Adrenal gland (tissue), 12 donors: ENCODE measurements around the gene GPR62. TPM values are rescaled to one million over a fixed set of nuclear protein-coding genes. Genes with fewer than 3 reads are reported as not detected.

Source experiments
- DNase-seq, 7 donors: peaks; one replicate each; pipeline ENCODE4 v3.0.0-alpha.2; 2019 to 2020
- H3K27ac ChIP-seq, 5 donors: fragments of 200-600 bp; sonication (generic) in 4 of 5; 1 replicate in 3 of 5; 2 replicates in 2 of 5; pipeline versions ENCODE4 v1.5.1 to v1.8.0; 2016 to 2020; ENCODE audit warnings: mild to moderate bottlenecking in 1 of 5
- H3K27me3 ChIP-seq: fragments of 200-600 bp; 2 replicates; pipeline ENCODE4 v1.8.0; 2021
- H3K36me3 ChIP-seq, 2 donors: fragments of 200-600 bp; replicated peaks in 1 of 2; 1 replicate in 1 of 2; 2 replicates in 1 of 2; pipeline versions ENCODE4 v1.5.1 to v1.8.0; 2018 to 2022
- H3K4me1 ChIP-seq, 2 donors: fragments of 200-600 bp; replicated peaks in 1 of 2; 1 replicate in 1 of 2; 2 replicates in 1 of 2; pipeline versions ENCODE4 v1.5.1 to v1.8.0; 2018 to 2021
- H3K4me3 ChIP-seq, 4 donors: fragments of 200-600 bp; sonication (generic) in 3 of 4; one replicate each; pipeline ENCODE4 v1.5.1; 2016 to 2018
- H3K9me3 ChIP-seq, 3 donors: fragments of 200-600 bp; sonication (generic) in 1 of 3; replicated peaks in 1 of 3; 1 replicate in 2 of 3; 2 replicates in 1 of 3; pipeline versions ENCODE4 v1.5.1 to v1.8.0; 2016 to 2021
- POLR2A ChIP-seq, 2 donors: fragments of 450-650 bp; IDR thresholded peaks; one replicate each; pipeline ENCODE4 v1.6.1; 2017; ENCODE audit warnings: antibody characterized with exemption in 2 of 2, mild to moderate bottlenecking in 2 of 2, moderate library complexity in 1 of 2
- WGBS, 4 donors: extraction: QIAGEN DNeasy Blood & Tissue Kit in 2 of 4; methylation state at CpG; one replicate each; pipeline versions ENCODE4 v1.1.5 to v1.1.7; 2013 to 2017; 5-methylcytosine and 5-hydroxymethylcytosine counted together
- intact Hi-C, 2 donors: fragments of 100-400 bp; cut with DNase I; formaldehyde crosslinking; loops; one replicate each; pipeline versions ENCODE4 v1.14.1 to v1.15.0; 2022 to 2023
- polyA plus RNA-seq, 3 donors: library from polyadenylated mRNA; stranded (reverse); fragments of 200-250 nt in 2 of 3; fragments of 350-450 nt in 1 of 3; fragmentation: Illumina TruSeq in 1 of 3; extraction: RNeasy Lipid Tissue Mini Kit (QIAGEN cat#74804) in 1 of 3; gene quantifications; one replicate each; pipeline ENCODE4 v1.2.3, GENCODE V29; 2013 to 2014
- total RNA-seq, 9 donors: library from RNA; depleted of rRNA in 4 of 9; stranded (reverse); fragments of >200 nt in 4 of 9; fragments of 120-200 nt in 1 of 9; fragmentation: NEBNext Ultra II Directional in 1 of 9; extraction: Animal tissue kit (Norgen Biotek cat#: 25700) in 1 of 9; gene quantifications; one replicate each; pipeline versions ENCODE4 v1.1.0 to v1.2.4, GENCODE V29; 2013 to 2023
- TF ChIP-seq, protein P1 (sequence below), 6 experiments: fragments of 450-650 bp in 4 of 6; fragments of 200-600 bp in 2 of 6; sonication (generic) in 1 of 6; IDR thresholded peaks; 1 replicate in 5 of 6; 2 replicates in 1 of 6; pipeline versions ENCODE4 v1.5.1 to v1.8.0; 2016 to 2021; ENCODE audit warnings: antibody characterized with exemption in 6 of 6, mild to moderate bottlenecking in 2 of 6, moderate library complexity in 1 of 6
- donor health status: healthy with polysubstance abuse.
- donor health status: Bipolar disorder and iron deficiency.
- donor health status: DM: yes; HTN: yes; CAD: no.
- donor health status: DM: no; HTN: no; CAD: no.
- donor health status: DM: no; HTN: no; CAD: no.
- donor health status: DM: yes; HTN: yes; CAD: no.

The GPR62 gene
- total and polyA plus RNA-seq, 12 donors = 0.13 to 0.83 (median 0.35) TPM; not detected in 2

DNA sequence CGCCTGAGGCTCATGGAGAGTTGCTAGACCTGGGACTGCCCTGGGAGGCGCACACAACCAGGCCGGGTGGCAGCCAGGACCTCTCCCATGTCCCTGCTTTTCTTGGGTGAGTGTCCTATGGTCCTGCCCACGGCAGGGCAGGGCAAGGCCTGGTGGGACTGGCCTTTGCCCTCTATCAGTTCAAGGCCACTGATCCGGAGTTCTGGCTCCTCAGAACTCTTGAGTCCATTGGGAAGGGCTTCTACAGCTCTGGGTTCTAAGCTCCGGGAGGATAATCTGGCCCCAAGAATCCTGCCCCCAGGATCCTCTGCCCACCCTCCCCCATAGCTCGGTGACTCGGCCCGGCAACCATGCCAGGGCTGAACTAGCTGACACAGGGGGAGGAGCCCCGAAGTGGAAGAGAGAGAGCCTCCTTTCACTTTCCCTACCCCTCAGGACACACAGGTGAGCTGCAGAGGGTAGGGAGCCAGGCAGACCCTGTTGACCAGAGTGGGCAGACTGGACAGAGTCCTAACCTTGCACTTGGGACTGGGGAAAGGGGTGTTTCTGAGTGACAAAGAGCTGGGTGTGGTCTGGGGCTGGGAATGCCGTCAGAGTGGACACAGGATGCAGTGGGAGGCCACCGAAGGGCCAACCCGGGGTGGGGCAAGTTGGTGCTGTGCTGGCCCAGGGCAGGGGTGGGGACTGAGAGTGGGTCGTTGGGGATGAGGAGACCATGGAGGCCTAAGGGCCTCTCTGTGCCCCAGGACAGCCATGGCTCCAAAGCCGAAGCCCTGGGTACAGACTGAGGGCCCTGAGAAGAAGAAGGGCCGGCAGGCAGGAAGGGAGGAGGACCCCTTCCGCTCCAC, 12.4 kb upstream of the GPR62 start:
- H3K36me3 ChIP-seq = peaks cover 0 to 19% of the 10 kb centered on the region in 2 donors
- peak overlapping the region; percentile 97 to 99 (median 98) for H3K27ac ChIP-seq
- peak in 1 of 2 donors; percentile 38 for TF ChIP-seq POLR2A (IDR thresholded peaks at IDR 0.05)
- TF ChIP-seq, protein P1, sequence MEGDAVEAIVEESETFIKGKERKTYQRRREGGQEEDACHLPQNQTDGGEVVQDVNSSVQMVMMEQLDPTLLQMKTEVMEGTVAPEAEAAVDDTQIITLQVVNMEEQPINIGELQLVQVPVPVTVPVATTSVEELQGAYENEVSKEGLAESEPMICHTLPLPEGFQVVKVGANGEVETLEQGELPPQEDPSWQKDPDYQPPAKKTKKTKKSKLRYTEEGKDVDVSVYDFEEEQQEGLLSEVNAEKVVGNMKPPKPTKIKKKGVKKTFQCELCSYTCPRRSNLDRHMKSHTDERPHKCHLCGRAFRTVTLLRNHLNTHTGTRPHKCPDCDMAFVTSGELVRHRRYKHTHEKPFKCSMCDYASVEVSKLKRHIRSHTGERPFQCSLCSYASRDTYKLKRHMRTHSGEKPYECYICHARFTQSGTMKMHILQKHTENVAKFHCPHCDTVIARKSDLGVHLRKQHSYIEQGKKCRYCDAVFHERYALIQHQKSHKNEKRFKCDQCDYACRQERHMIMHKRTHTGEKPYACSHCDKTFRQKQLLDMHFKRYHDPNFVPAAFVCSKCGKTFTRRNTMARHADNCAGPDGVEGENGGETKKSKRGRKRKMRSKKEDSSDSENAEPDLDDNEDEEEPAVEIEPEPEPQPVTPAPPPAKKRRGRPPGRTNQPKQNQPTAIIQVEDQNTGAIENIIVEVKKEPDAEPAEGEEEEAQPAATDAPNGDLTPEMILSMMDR (IDR thresholded peaks at IDR 0.05) = no peak
- 19 to 60% (median 30%) methylated on average over 3 to 17 of the region's 17 CpGs for WGBS, 4 donors
- peaks cover 31 to 37% of the 10 kb centered on the region in 2 donors for H3K4me1 ChIP-seq
- H3K4me3 ChIP-seq = peak overlapping the region in 2 of 4 donors; percentile 53 to 54
- H3K27me3 ChIP-seq = no peaks in the 10 kb centered on the region
- H3K9me3 ChIP-seq = no peaks in the 10 kb centered on the region
- intact Hi-C loops = loop anchor here in 1 of 2 donors (10.0 kb wide), 1 partner anchor 52 kb away; the partner anchor contains the start of gene RPL29
- peak; percentile 78 to 87 (median 85) for DNase-seq

DNA sequence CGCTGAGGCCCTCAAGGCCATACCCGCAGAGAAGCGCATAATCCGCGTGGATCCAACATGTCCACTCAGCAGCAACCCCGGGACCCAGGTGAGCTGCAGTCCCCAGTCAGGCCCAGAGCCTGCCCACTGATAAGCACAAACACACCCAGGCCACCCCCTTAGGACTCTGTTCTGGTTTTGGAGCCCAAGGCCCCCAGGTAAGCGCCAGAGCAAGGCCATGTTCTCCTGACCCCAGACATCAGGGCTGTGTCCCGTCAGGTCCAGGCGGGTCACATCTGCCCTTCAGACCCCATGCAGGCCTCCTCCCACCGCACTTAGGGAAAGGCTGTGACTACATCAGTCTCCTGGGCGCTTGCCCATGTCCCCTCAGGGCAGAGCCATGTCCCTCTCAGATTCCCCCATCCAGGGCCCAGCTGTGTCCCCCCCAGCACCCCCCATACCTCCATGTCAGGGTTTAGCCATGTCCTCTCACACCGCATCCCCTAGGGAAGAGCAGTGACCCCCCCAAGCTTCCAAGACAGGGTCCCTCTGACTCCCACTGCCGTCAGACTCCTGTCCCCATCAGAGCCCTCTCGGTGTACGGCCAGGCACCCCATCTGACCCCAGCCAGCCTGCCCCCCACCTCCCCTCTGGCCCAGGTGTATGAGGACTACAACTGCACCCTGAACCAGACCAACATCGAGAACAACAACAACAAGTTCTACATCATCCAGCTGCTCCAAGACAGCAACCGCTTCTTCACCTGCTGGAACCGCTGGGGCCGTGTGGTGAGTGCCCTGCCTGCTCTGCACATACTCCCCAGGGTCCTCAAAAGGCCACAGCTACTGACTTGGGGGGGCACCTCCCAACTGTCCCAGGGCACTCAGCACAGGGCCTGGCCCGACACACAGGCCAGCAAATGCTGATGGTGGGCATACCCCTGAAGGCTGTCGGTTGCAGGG, 11.5 kb upstream of the GPR62 start:
- H3K4me1 ChIP-seq = peaks cover 28 to 37% of the 10 kb centered on the region in 2 donors
- 86 to 90% (median 88%) methylated on average over 9 to 21 of the region's 21 CpGs for WGBS, 4 donors
- intact Hi-C loops = loop anchor here in 1 of 2 donors (10.0 kb wide), 1 partner anchor 51 kb away; the partner anchor contains the start of gene RPL29
- DNase-seq = peak in 4 of 7 donors; percentile 16 to 61 (median 28)
- H3K9me3 ChIP-seq = no peaks in the 10 kb centered on the region
- peak overlapping the region in 4 of 5 donors; percentile 97 to 99 (median 98) for H3K27ac ChIP-seq
- TF ChIP-seq, protein P1 (IDR thresholded peaks at IDR 0.05) = no peak
- TF ChIP-seq POLR2A (IDR thresholded peaks at IDR 0.05) = no peak
- peaks cover 0 to 25% of the 10 kb centered on the region in 2 donors for H3K36me3 ChIP-seq
- H3K4me3 ChIP-seq = peak overlapping the region in 1 of 4 donors; percentile 54
- H3K27me3 ChIP-seq = no peaks in the 10 kb centered on the region

DNA sequence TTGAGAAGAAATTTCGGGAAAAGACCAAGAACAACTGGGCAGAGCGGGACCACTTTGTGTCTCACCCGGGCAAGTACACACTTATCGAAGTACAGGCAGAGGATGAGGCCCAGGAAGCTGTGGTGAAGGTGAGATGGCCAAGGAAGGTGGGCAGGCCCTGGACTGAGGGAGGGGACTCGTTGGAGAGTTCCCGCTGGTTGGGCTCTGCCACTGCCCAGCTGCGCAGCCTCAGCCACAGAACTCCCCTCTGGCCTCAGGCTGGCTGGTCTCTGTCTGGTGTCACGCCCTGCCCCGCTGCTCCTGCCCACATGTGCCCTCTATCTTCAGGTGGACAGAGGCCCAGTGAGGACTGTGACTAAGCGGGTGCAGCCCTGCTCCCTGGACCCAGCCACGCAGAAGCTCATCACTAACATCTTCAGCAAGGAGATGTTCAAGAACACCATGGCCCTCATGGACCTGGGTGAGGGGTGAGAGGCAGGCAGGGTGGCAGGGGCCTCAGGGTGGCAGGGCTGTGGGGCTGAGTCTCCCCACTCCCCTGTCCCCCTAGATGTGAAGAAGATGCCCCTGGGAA, 10.6 kb upstream of the GPR62 start:
- WGBS, 4 donors = 84 to 92% (median 90%) methylated on average over 5 to 11 of the region's 11 CpGs
- peaks cover 20 to 30% of the 10 kb centered on the region in 2 donors for H3K4me1 ChIP-seq
- no peaks in the 10 kb centered on the region for H3K9me3 ChIP-seq
- H3K36me3 ChIP-seq = peaks cover 0 to 30% of the 10 kb centered on the region in 2 donors
- H3K4me3 ChIP-seq = no peak overlapping the region
- H3K27ac ChIP-seq = no peak overlapping the region
- no peaks in the 10 kb centered on the region for H3K27me3 ChIP-seq
- TF ChIP-seq, protein P1 (IDR thresholded peaks at IDR 0.05) = no peak
- no peak for TF ChIP-seq POLR2A (IDR thresholded peaks at IDR 0.05)
- intact Hi-C loops = loop anchor here in 1 of 2 donors (10.0 kb wide), 1 partner anchor 50 kb away; the partner anchor contains the start of gene RPL29
- DNase-seq = peak in 2 of 7 donors; percentile 6 to 22
